ENCODE measurements around the gene JDP2.

GRCh38 chr14:75417674-75418073 is 10.1 kb upstream of the JDP2 start:
- TF ChIP-seq GATA3 (IDR thresholded peaks at IDR 0.05; ENCODE audit: low read depth, low read length) (no peak), GATA2 (IDR thresholded peaks at IDR 0.05; ENCODE audit: low read depth, low read length) (no peak)
